IMR-90 (cell line): ENCODE results near the gene KRT71. TPM values are rescaled to one million over a fixed set of nuclear protein-coding genes. Genes with fewer than 3 reads are reported as not detected.

Experiments used
- ATAC-seq: fragments of 200-7000 bp; cut with Tn5 transposase; 2 replicates; pipeline ENCODE4 v1.9.1; 2020; ENCODE audit warnings: low read depth, mild to moderate bottlenecking, moderate library complexity
- BruUV-seq: library from RNA; stranded (reverse); fragments of 400-500 nt; replicated peaks from 2 replicates; lab custom pipeline; 2021; lab: Mats Ljungman, UMichigan
- CTCF ChIA-PET: fragments of 300-600 bp; formaldehyde crosslinking; extraction: SDS; loops from one replicate; lab custom pipeline; 2021; ENCODE audit warnings: antibody characterized with exemption; lab: Yijun Ruan, JAX
- POLR2A ChIA-PET: fragments of 300-600 bp; sonication (Branson Sonifier 250); formaldehyde crosslinking; loops from one replicate; lab custom pipeline; 2022; ENCODE audit warnings: antibody characterized with exemption; ENCODE audit not compliant: unreplicated experiment; lab: Charles Lee
- DNase-seq: peaks from one replicate; pipeline ENCODE4 v3.0.0; 2013
- H2AFZ ChIP-seq: replicated peaks from 2 replicates; pipeline ENCODE3; 2013; ENCODE audit warnings: low read length, mild to moderate bottlenecking; ENCODE audit not compliant: poor library complexity
- H2AK5ac ChIP-seq: 2 replicates; pipeline ENCODE4 v1.6.1; 2013; ENCODE audit warnings: low read depth, low read length, inconsistent platforms
- H2AK9ac ChIP-seq: replicated peaks from 2 replicates; pipeline ENCODE3; 2013; ENCODE audit warnings: mild to moderate bottlenecking, low read depth, low read length, moderate library complexity; ENCODE audit not compliant: poor library complexity
- H2BK120ac ChIP-seq: 2 replicates; pipeline ENCODE4 v1.6.1; 2013; ENCODE audit warnings: low read depth, low read length, inconsistent platforms
- H2BK15ac ChIP-seq: 3 replicates; pipeline ENCODE4 v1.6.1; 2013; ENCODE audit warnings: low read depth, low read length, inconsistent platforms
- H2BK20ac ChIP-seq: 2 replicates; pipeline ENCODE4 v1.6.1; 2013; ENCODE audit warnings: low read depth, mild to moderate bottlenecking, inconsistent platforms, low read length, moderate library complexity
- H2BK5ac ChIP-seq: 2 replicates; pipeline ENCODE4 v1.6.1; 2013; ENCODE audit warnings: mild to moderate bottlenecking, low read depth, low read length, inconsistent platforms; ENCODE audit not compliant: poor library complexity, severe bottlenecking
- H3K14ac ChIP-seq: replicated peaks from 2 replicates; pipeline ENCODE4 v1.6.1; 2013; ENCODE audit warnings: low read depth, low read length, inconsistent platforms
- H3K18ac ChIP-seq: 2 replicates; pipeline ENCODE4 v1.6.1; 2013; ENCODE audit warnings: low read depth, low read length, control low read depth
- H3K23ac ChIP-seq: 2 replicates; pipeline ENCODE4 v1.6.1; 2013; ENCODE audit warnings: low read depth, low read length, inconsistent platforms
- H3K27ac ChIP-seq: 2 replicates; pipeline ENCODE4 v1.5.1; 2013; ENCODE audit warnings: mild to moderate bottlenecking, control low read depth, low read length; ENCODE audit not compliant: insufficient read depth
- H3K27me3 ChIP-seq: 2 replicates; pipeline ENCODE4 v1.6.1; 2013; ENCODE audit warnings: low read length; ENCODE audit not compliant: control insufficient read depth, insufficient read depth
- H3K36me3 ChIP-seq: 2 replicates; pipeline ENCODE4 v1.6.1; 2013; ENCODE audit warnings: low read length, mixed read lengths; ENCODE audit not compliant: control insufficient read depth, insufficient read depth
- H3K4ac ChIP-seq: 2 replicates; pipeline ENCODE4 v1.6.1; 2013; ENCODE audit warnings: low read depth, low read length, inconsistent platforms
- H3K4me1 ChIP-seq: 2 replicates; pipeline ENCODE4 v1.6.1; 2013; ENCODE audit warnings: low read length, mixed read lengths; ENCODE audit not compliant: control insufficient read depth, insufficient read depth
- H3K4me2 ChIP-seq: 2 replicates; pipeline ENCODE4 v1.6.1; 2013; ENCODE audit warnings: low read depth, mild to moderate bottlenecking, control low read depth, low read length, moderate library complexity
- H3K4me3 ChIP-seq: 2 replicates; pipeline ENCODE4 v1.5.1; 2013; ENCODE audit warnings: low read depth, mild to moderate bottlenecking, control low read depth, low read length, moderate library complexity; ENCODE audit not compliant: insufficient read depth
- H3K56ac ChIP-seq: 2 replicates; pipeline ENCODE4 v1.6.1; 2013; ENCODE audit warnings: low read length, inconsistent platforms; ENCODE audit not compliant: insufficient read depth; ENCODE audit errors: extremely low read depth
- H3K79me1 ChIP-seq, 2 experiments: 2 replicates each; pipeline ENCODE4 v1.6.1; 2013; ENCODE audit warnings: low read length in 2 of 2, inconsistent platforms in 1 of 2, low read depth in 1 of 2
- H3K9ac ChIP-seq: 2 replicates; pipeline ENCODE4 v1.6.1; 2013; ENCODE audit warnings: low read depth, low read length, control low read depth
- H3K9me1 ChIP-seq: 2 replicates; pipeline ENCODE4 v1.6.1; 2013; ENCODE audit warnings: low read length, inconsistent platforms; ENCODE audit not compliant: insufficient read depth
- H3K9me3 ChIP-seq: 2 replicates; pipeline ENCODE4 v1.6.1; 2013; ENCODE audit warnings: low read length; ENCODE audit not compliant: control insufficient read depth, insufficient read depth
- H4K20me1 ChIP-seq: 2 replicates; pipeline ENCODE4 v1.6.1; 2013; ENCODE audit warnings: low read length, inconsistent platforms; ENCODE audit not compliant: insufficient read depth
- H4K5ac ChIP-seq: 2 replicates; pipeline ENCODE4 v1.6.1; 2013; ENCODE audit warnings: mild to moderate bottlenecking, low read depth, low read length, control low read depth
- H4K8ac ChIP-seq, 2 experiments: 2 replicates each; pipeline ENCODE4 v1.6.1; 2013; ENCODE audit warnings: low read depth in 2 of 2, low read length in 2 of 2, control low read depth in 1 of 2, inconsistent platforms in 1 of 2
- H4K91ac ChIP-seq: 2 replicates; pipeline ENCODE4 v1.6.1; 2013; ENCODE audit warnings: low read depth, low read length, inconsistent platforms; ENCODE audit not compliant: insufficient read depth
- BHLHE40 ChIP-seq: fragments of 150-350 bp; IDR thresholded peaks from 2 replicates; pipeline ENCODE4 v1.6.1; 2016; ENCODE audit warnings: mild to moderate bottlenecking, low read depth, low read length
- CEBPB ChIP-seq: IDR thresholded peaks from 2 replicates; pipeline ENCODE4 v1.6.1; 2012; ENCODE audit warnings: low read depth, low read length, improper control_type of control experiment
- CHD1 ChIP-seq: IDR thresholded peaks from 2 replicates; pipeline ENCODE4 v1.6.1; 2012; ENCODE audit warnings: low read depth, low read length, improper control_type of control experiment
- FOS ChIP-seq: fragments of 150-350 bp; IDR thresholded peaks from 2 replicates; pipeline ENCODE4 v1.6.1; 2016; ENCODE audit warnings: low read depth, low read length
- MAFK ChIP-seq: IDR thresholded peaks from 2 replicates; pipeline ENCODE4 v1.6.1; 2012; ENCODE audit warnings: low read depth, low read length, improper control_type of control experiment
- MAZ ChIP-seq: IDR thresholded peaks from 2 replicates; pipeline ENCODE4 v1.6.1; 2012; ENCODE audit warnings: low read depth, mild to moderate bottlenecking, low read length, improper control_type of control experiment, moderate library complexity, borderline replicate concordance
- MXI1 ChIP-seq: IDR thresholded peaks from 2 replicates; pipeline ENCODE4 v1.6.1; 2012; ENCODE audit warnings: low read depth, mild to moderate bottlenecking, low read length, moderate library complexity, borderline replicate concordance
- NFE2L2 ChIP-seq: fragments of 150-350 bp; IDR thresholded peaks from 2 replicates; pipeline ENCODE4 v1.6.1; 2016; ENCODE audit warnings: low read depth, mild to moderate bottlenecking, low read length
- POLR2A ChIP-seq: IDR thresholded peaks from 2 replicates; pipeline ENCODE4 v1.6.1; 2012; ENCODE audit warnings: mild to moderate bottlenecking, low read depth, low read length
- RAD21 ChIP-seq: IDR thresholded peaks from 2 replicates; pipeline ENCODE4 v1.6.1; 2012; ENCODE audit warnings: low read length, improper control_type of control experiment
- RCOR1 ChIP-seq: IDR thresholded peaks from 2 replicates; pipeline ENCODE4 v1.6.1; 2012; ENCODE audit warnings: mild to moderate bottlenecking, low read length, improper control_type of control experiment; ENCODE audit not compliant: insufficient replicate concordance
- RFX5 ChIP-seq: IDR thresholded peaks from 2 replicates; pipeline ENCODE4 v1.8.0; 2012; ENCODE audit warnings: low read depth, mild to moderate bottlenecking, low read length, moderate library complexity
- SMC3 ChIP-seq: fragments of 150-350 bp; IDR thresholded peaks from 2 replicates; pipeline ENCODE4 v1.6.1; 2016; ENCODE audit warnings: low read depth, mild to moderate bottlenecking, antibody characterized with exemption, low read length, moderate library complexity
- WGBS, 2 experiments: methylation state at CpG; one replicate each; pipeline versions ENCODE4 v1.1.5 to v1.1.7; 2013; ENCODE audit warnings: missing lambda C conversion rate in 2 of 2; ENCODE audit not compliant: insufficient read length in 1 of 2; ENCODE audit errors: extremely low coverage in 2 of 2; 5-methylcytosine and 5-hydroxymethylcytosine counted together
- dilution Hi-C: fragments of 300-500 bp; cut with HindIII; formaldehyde crosslinking; loops from one replicate; pipeline ENCODE4 v1.14.3; 2018; ENCODE audit warnings: low sequenced_read_pairs; ENCODE audit not compliant: unreplicated experiment
- in situ Hi-C: fragments of 300-500 bp; cut with MboI; formaldehyde crosslinking; loops from 3 replicates; pipeline ENCODE4 v1.14.3; 2019; ENCODE audit warnings: low sequenced_read_pairs, inconsistent platforms, mixed read lengths
- intact Hi-C: fragments of 100-400 bp; cut with micrococcal nuclease; formaldehyde crosslinking; loops from 2 replicates; pipeline ENCODE4 v1.10.0; 2022
- polyA plus RNA-seq, 3 experiments: library from polyadenylated mRNA; depleted of rRNA; stranded (reverse); fragments of >200 nt; gene quantifications; 2 replicates each; pipeline ENCODE4 v1.2.3, GENCODE V29; 2012; ENCODE audit warnings: low replicate concordance in 1 of 3
- total RNA-seq: library from RNA; depleted of rRNA; stranded (reverse); fragments of >200 nt; gene quantifications from 2 replicates; pipeline ENCODE4 v1.2.3, GENCODE V29; 2012
- TF ChIP-seq, protein P1 (sequence below): conservative IDR thresholded peaks from 2 replicates; pipeline ENCODE4 v1.5.1; 2012; ENCODE audit warnings: mild to moderate bottlenecking, low read depth, low read length, improper control_type of control experiment
- TF ChIP-seq, protein P2 (sequence below): fragments of 150-350 bp; IDR thresholded peaks from 2 replicates; pipeline ENCODE4 v1.6.1; 2016; ENCODE audit warnings: low read depth, mild to moderate bottlenecking, low read length, moderate library complexity, borderline replicate concordance
- TF ChIP-seq, protein P3 (sequence below): fragments of 150-350 bp; IDR thresholded peaks from 2 replicates; pipeline ENCODE4 v1.6.1; 2017; ENCODE audit warnings: mild to moderate bottlenecking, antibody characterized with exemption, low read length, low read depth

Gene KRT71
- total and polyA plus RNA-seq, 2 of the 4 experiments (the other 2 are of a cell fraction) = not detected

DNA sequence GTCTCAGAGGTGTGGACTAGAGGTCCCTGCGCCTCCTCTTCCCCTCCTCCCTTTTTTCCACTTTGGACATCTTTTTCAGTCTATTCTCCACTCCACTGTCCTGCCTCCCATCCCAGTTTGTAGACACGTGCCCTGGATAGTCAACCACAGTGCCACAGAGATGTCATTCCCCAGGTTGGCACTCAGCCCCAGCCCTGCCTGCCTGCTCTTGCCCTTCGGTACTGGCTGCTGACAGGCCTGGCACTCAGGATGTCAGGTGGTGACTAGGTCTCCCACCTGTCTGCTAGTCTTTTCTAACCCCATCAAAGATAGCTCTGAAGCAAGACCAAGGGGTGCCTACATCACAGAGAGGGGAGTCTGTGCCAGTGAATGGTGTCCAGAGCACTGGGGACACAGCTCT is 15.8 kb downstream of the KRT71 start:
- H3K4me1 ChIP-seq = no peaks in the 10 kb centered on the region
- no peaks in the 10 kb centered on the region for H4K20me1 ChIP-seq
- BruUV-seq = no TSS peak
- H3K56ac ChIP-seq = no peak overlapping the region
- H3K9ac ChIP-seq = no peak overlapping the region
- no peak overlapping the region for H3K4ac ChIP-seq
- no peak overlapping the region for H4K91ac ChIP-seq
- ATAC-seq = no peak
- no peaks in the 10 kb centered on the region for H3K9me1 ChIP-seq
- H3K18ac ChIP-seq = no peak overlapping the region
- peaks cover 5% of the 10 kb centered on the region for H3K27me3 ChIP-seq
- H3K14ac ChIP-seq = no peak overlapping the region
- no peak for DNase-seq
- H4K5ac ChIP-seq = no peak overlapping the region
- no peak overlapping the region for H2AK9ac ChIP-seq
- H2AFZ ChIP-seq = no peak overlapping the region
- no peak for TF ChIP-seq MAZ
- TF ChIP-seq FOS = no peak
- TF ChIP-seq, protein P1, sequence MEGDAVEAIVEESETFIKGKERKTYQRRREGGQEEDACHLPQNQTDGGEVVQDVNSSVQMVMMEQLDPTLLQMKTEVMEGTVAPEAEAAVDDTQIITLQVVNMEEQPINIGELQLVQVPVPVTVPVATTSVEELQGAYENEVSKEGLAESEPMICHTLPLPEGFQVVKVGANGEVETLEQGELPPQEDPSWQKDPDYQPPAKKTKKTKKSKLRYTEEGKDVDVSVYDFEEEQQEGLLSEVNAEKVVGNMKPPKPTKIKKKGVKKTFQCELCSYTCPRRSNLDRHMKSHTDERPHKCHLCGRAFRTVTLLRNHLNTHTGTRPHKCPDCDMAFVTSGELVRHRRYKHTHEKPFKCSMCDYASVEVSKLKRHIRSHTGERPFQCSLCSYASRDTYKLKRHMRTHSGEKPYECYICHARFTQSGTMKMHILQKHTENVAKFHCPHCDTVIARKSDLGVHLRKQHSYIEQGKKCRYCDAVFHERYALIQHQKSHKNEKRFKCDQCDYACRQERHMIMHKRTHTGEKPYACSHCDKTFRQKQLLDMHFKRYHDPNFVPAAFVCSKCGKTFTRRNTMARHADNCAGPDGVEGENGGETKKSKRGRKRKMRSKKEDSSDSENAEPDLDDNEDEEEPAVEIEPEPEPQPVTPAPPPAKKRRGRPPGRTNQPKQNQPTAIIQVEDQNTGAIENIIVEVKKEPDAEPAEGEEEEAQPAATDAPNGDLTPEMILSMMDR = no peak
- no peak for TF ChIP-seq BHLHE40
- TF ChIP-seq CHD1 = no peak
- TF ChIP-seq POLR2A = no peak
- no peak for TF ChIP-seq RCOR1
- no peak for TF ChIP-seq RAD21
- TF ChIP-seq NFE2L2 = no peak
- no peak for TF ChIP-seq MAFK
- TF ChIP-seq MXI1 = no peak
- TF ChIP-seq, protein P2, sequence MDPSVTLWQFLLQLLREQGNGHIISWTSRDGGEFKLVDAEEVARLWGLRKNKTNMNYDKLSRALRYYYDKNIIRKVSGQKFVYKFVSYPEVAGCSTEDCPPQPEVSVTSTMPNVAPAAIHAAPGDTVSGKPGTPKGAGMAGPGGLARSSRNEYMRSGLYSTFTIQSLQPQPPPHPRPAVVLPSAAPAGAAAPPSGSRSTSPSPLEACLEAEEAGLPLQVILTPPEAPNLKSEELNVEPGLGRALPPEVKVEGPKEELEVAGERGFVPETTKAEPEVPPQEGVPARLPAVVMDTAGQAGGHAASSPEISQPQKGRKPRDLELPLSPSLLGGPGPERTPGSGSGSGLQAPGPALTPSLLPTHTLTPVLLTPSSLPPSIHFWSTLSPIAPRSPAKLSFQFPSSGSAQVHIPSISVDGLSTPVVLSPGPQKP = no peak
- TF ChIP-seq CEBPB = no peak
- TF ChIP-seq SMC3 = no peak
- TF ChIP-seq, protein P3, sequence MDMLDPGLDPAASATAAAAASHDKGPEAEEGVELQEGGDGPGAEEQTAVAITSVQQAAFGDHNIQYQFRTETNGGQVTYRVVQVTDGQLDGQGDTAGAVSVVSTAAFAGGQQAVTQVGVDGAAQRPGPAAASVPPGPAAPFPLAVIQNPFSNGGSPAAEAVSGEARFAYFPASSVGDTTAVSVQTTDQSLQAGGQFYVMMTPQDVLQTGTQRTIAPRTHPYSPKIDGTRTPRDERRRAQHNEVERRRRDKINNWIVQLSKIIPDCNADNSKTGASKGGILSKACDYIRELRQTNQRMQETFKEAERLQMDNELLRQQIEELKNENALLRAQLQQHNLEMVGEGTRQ = no peak
- no peak for TF ChIP-seq RFX5
- H3K36me3 ChIP-seq = no peaks in the 10 kb centered on the region
- no peak overlapping the region for H3K27ac ChIP-seq
- dilution Hi-C loops (no loop called here), intact Hi-C loops (no loop called here), in situ Hi-C loops (no loop called here)
- H2BK5ac ChIP-seq = no peak overlapping the region
- H3K4me2 ChIP-seq = no peak overlapping the region
- H2BK20ac ChIP-seq = no peak overlapping the region
- no peak overlapping the region for H2AK5ac ChIP-seq
- H2BK15ac ChIP-seq = no peak overlapping the region
- no peak overlapping the region for H3K23ac ChIP-seq
- no peaks in the 10 kb centered on the region for H3K79me1 ChIP-seq
- H2BK120ac ChIP-seq = no peak overlapping the region
- CTCF ChIA-PET = no interaction called here
- no peak overlapping the region for H3K4me3 ChIP-seq
- 60% methylated on average over 3 of the region's 3 CpGs; no CpG with 5 or more reads in 1 of the 2 experiments for WGBS, 2 experiments
- H4K8ac ChIP-seq = no peak overlapping the region
- POLR2A ChIA-PET = no interaction called here
- no peaks in the 10 kb centered on the region for H3K9me3 ChIP-seq
